ENCODE results near the gene SUN1.

The SUN1 gene

GRCh38 chr7:828793-829561 is 3.3 kb upstream of the SUN1 start:
- H3K4me1 ChIP-seq (ENCODE audit: control insufficient read depth, insufficient read depth, low read length) = peaks cover 44% of the 10 kb centered on the region
- no peak overlapping the region for H3K9ac ChIP-seq (ENCODE audit: low read length)

GRCh38 chr7:830069-830468 is 2.2 kb upstream of the SUN1 start:
- peak overlapping the region; percentile 67 for H3K9ac ChIP-seq (ENCODE audit: low read length)
- no peaks in the 10 kb centered on the region for H3K36me3 ChIP-seq (ENCODE audit: control insufficient read depth, insufficient read depth, low read length)

More at GRCh38 chr7:828793-829561, 3.3 kb upstream of the SUN1 start:
- H3K9me3 ChIP-seq (ENCODE audit: control insufficient read depth, low read length) = no peaks in the 10 kb centered on the region
- H3K36me3 ChIP-seq (ENCODE audit: control insufficient read depth, insufficient read depth, low read length) = no peaks in the 10 kb centered on the region
- H3K4me3 ChIP-seq (ENCODE audit: low read length) = no peak overlapping the region
- no peaks in the 10 kb centered on the region for H3K27me3 ChIP-seq (ENCODE audit: control insufficient read depth, insufficient read depth, low read length)

DNA sequence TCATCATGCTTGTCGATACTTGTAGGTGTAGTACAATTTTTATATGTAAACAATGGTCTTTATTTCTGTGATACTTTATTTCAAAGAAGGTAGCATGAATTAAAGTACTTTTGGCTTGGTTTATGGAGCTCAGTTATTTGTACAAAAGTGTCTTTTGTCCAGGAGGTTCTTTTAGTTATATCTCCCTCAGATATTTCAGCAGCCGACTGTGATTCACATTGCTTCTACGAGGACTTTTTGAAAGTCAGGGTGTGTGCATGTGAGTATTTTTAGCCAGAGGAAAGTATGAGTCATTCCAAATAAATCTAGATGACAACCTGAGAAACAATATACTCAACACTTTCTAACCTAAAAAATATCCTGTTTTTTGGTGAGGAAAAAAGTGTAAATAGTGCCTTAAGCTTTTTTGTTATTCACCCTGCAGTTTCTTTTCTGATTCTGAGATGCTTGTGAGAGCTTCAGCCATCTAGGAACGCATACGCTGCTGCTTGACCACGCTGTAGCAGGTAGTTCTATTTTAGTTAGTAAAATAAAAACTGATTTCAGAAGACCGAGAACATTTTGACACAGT is 595 bp upstream of the SUN1 start:
- Histone ChIP-seq H3K27me3 (ENCODE audit: control insufficient read depth, insufficient read depth, low read length) (no peaks in the 10 kb centered on the region), H3K36me3 (ENCODE audit: control insufficient read depth, insufficient read depth, low read length) (no peaks in the 10 kb centered on the region), H3K4me3 (ENCODE audit: low read length) (peak overlapping the region; percentile 16), H3K4me1 (ENCODE audit: control insufficient read depth, insufficient read depth, low read length) (peaks cover 57% of the 10 kb centered on the region), H3K9me3 (ENCODE audit: control insufficient read depth, low read length) (no peaks in the 10 kb centered on the region), H3K9ac (ENCODE audit: low read length) (peak overlapping the region; percentile 67)

More at GRCh38 chr7:830069-830468, 2.2 kb upstream of the SUN1 start:
- H3K9me3 ChIP-seq (ENCODE audit: control insufficient read depth, low read length) = no peaks in the 10 kb centered on the region
- H3K4me3 ChIP-seq (ENCODE audit: low read length) = no peak overlapping the region
- peaks cover 40% of the 10 kb centered on the region for H3K4me1 ChIP-seq (ENCODE audit: control insufficient read depth, insufficient read depth, low read length)
- H3K27me3 ChIP-seq (ENCODE audit: control insufficient read depth, insufficient read depth, low read length) = no peaks in the 10 kb centered on the region

DNA sequence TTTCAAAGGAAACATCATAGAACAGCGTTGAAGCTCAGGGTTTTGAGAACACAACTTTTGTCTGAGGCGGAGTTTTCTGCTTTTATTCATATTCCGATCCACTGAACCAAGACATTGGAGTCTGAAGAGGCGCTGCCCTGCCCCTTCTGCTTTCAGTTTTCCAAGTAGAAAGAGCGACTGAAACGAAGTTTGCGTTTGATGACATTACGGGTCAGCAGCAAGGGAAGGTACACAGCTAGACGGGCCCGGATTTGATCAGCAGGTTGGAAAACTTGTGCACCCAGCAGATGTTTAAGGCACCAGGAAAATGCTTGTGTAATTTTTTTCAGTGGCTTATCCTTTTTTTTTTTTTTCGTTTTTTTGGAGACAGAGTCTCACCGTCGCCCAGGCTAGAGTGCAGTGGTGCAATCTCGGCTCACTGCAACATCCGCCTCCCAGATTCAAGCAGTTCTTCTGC is 720 bp downstream of the SUN1 start:
- H3K4me3 ChIP-seq (ENCODE audit: low read length) = no peak overlapping the region
- H3K9ac ChIP-seq (ENCODE audit: low read length) = peak overlapping the region; percentile 67
- H3K36me3 ChIP-seq (ENCODE audit: control insufficient read depth, insufficient read depth, low read length) = no peaks in the 10 kb centered on the region
- H3K27me3 ChIP-seq (ENCODE audit: control insufficient read depth, insufficient read depth, low read length) = no peaks in the 10 kb centered on the region
- peaks cover 63% of the 10 kb centered on the region for H3K4me1 ChIP-seq (ENCODE audit: control insufficient read depth, insufficient read depth, low read length)
- H3K9me3 ChIP-seq (ENCODE audit: control insufficient read depth, low read length) = no peaks in the 10 kb centered on the region

- Histone ChIP-seq H3K4me1 (ENCODE audit: control insufficient read depth, insufficient read depth, low read length) (peaks cover 63% of the 10 kb centered on the region), H3K4me3 (ENCODE audit: low read length) (no peak overlapping the region), H3K36me3 (ENCODE audit: control insufficient read depth, insufficient read depth, low read length) (no peaks in the 10 kb centered on the region), H3K9ac (ENCODE audit: low read length) (no peak overlapping the region), H3K9me3 (ENCODE audit: control insufficient read depth, low read length) (no peaks in the 10 kb centered on the region), H3K27me3 (ENCODE audit: control insufficient read depth, insufficient read depth, low read length) (no peaks in the 10 kb centered on the region)
Measured at GRCh38 chr7:833601-834258, 1.5 kb downstream of the SUN1 start.

DNA sequence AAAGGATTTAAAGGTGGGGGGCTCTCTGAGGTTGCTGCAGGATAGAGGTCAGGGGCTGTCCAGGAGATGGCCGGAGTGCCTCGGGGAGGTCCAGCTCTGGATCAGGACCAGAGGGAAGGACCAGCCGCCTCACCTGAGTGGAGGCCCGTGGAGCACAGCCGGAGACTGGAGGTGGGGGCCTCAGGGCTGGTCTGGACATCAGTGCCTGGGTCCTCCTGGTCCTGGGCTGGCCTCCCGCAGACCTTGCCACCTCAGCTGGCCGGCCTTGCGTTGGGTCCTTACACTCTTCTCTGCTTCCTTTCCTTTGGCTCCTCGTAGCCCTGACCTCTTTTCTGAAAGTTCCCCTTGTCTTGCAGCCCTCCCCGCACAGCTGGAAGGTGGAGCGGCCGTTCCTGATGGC is 2.0 kb downstream of the SUN1 start:
- H3K27me3 ChIP-seq (ENCODE audit: control insufficient read depth, insufficient read depth, low read length) = no peaks in the 10 kb centered on the region
- H3K4me1 ChIP-seq (ENCODE audit: control insufficient read depth, insufficient read depth, low read length) = peaks cover 63% of the 10 kb centered on the region
- no peaks in the 10 kb centered on the region for H3K9me3 ChIP-seq (ENCODE audit: control insufficient read depth, low read length)
- H3K36me3 ChIP-seq (ENCODE audit: control insufficient read depth, insufficient read depth, low read length) = no peaks in the 10 kb centered on the region
- no peak overlapping the region for H3K9ac ChIP-seq (ENCODE audit: low read length)
- H3K4me3 ChIP-seq (ENCODE audit: low read length) = no peak overlapping the region

DNA sequence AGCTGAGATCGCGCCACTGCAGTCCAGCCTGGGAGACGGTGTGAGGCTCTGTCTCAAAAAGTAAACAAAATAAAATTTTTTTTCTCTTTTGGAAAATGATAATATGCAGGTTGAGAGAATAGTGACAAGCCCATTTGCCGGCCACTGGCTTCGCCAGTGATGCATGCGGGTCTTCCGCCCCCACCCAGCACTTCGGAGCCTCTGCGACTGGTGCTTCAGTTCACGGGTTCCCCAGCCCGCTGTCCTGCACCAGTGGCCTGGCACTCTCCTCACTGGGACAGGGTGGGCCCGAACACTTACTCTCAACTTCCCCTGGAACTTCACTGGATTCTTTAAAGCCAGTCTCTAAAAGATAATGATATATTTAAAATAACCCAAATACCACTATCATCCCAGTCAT is 2.7 kb downstream of the SUN1 start:
- Histone ChIP-seq H3K9ac (ENCODE audit: low read length) (no peak overlapping the region), H3K4me3 (ENCODE audit: low read length) (no peak overlapping the region), H3K36me3 (ENCODE audit: control insufficient read depth, insufficient read depth, low read length) (no peaks in the 10 kb centered on the region), H3K9me3 (ENCODE audit: control insufficient read depth, low read length) (no peaks in the 10 kb centered on the region), H3K27me3 (ENCODE audit: control insufficient read depth, insufficient read depth, low read length) (no peaks in the 10 kb centered on the region), H3K4me1 (ENCODE audit: control insufficient read depth, insufficient read depth, low read length) (peaks cover 61% of the 10 kb centered on the region)

DNA sequence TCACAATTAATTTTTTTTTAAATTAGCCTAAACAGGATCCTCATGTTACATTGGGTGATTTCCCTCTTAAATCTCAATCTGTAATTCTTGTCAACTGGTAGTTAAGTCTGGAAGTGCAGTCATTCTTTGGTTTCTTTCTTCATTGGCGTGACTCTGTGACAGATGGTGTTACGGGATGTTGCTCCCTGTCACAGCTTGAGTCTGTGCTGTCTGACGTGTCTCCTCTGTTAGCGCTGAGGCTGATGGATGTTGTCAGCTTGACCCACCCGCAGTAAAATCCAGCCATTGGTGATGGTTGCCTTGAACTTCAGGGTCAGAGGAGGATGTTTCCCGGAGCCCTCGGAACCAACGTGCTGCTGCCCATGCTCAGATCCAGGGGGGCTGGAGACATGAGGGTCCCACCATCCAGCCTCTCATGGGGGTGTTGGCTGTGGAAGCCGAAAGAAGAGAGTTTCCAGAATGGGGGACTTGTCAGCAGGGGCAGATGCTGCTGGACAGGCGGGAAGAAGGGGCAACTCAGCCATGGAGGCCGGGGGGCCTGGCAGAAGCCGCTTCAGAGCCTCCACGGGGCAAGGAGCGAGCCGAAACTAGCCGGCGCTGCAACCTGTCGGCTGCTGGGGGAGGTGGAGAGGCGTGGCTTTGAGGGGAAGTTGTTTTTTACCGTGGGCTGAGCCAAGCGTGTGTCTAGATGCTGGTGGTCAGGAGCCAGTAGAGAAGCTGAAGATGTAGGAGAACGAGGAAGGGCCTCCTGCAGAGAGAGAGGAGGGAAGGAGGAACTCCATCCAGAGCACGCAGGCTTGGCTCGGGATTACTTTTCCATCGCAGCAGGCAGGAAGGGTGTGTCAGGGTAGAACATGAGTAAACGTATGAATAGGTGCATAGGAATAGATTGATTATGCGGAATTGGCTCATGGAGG is 3.5 kb downstream of the SUN1 start:
- H3K9me3 ChIP-seq (ENCODE audit: control insufficient read depth, low read length) = no peaks in the 10 kb centered on the region
- H3K4me3 ChIP-seq (ENCODE audit: low read length) = no peak overlapping the region
- H3K9ac ChIP-seq (ENCODE audit: low read length) = peak overlapping the region; percentile 29
- H3K4me1 ChIP-seq (ENCODE audit: control insufficient read depth, insufficient read depth, low read length) = peaks cover 54% of the 10 kb centered on the region
- H3K27me3 ChIP-seq (ENCODE audit: control insufficient read depth, insufficient read depth, low read length) = no peaks in the 10 kb centered on the region
- no peaks in the 10 kb centered on the region for H3K36me3 ChIP-seq (ENCODE audit: control insufficient read depth, insufficient read depth, low read length)

- H3K9ac ChIP-seq (ENCODE audit: low read length) = peak overlapping the region; percentile 29
- H3K4me1 ChIP-seq (ENCODE audit: control insufficient read depth, insufficient read depth, low read length) = peaks cover 47% of the 10 kb centered on the region
Measured at GRCh38 chr7:836429-836828, 4.2 kb downstream of the SUN1 start.

DNA sequence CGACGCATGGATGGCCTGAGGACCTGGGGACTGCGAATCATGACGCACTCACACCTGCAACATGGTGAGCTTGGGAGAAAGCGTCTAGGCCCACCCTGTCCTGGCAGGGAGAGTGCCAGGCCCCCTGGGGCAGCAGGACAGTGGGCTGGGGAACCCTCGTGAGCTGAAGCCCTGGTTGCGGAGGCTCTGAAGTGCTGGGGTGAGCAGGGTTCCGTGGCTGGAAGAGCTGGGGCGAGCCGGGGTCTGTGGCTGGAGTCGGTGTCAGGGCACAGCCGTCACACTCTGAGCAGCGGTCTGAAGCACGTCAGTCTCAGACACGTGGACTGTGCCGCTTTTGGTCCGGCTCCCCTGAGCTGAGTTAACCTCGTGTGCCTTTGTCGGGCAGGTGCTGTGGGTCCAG is 4.7 kb downstream of the SUN1 start:
- Histone ChIP-seq H3K4me3 (ENCODE audit: low read length) (no peak overlapping the region), H3K27me3 (ENCODE audit: control insufficient read depth, insufficient read depth, low read length) (no peaks in the 10 kb centered on the region), H3K36me3 (ENCODE audit: control insufficient read depth, insufficient read depth, low read length) (peaks cover 2% of the 10 kb centered on the region), H3K9ac (ENCODE audit: low read length) (peak overlapping the region; percentile 11), H3K4me1 (ENCODE audit: control insufficient read depth, insufficient read depth, low read length) (peaks cover 44% of the 10 kb centered on the region), H3K9me3 (ENCODE audit: control insufficient read depth, low read length) (no peaks in the 10 kb centered on the region)

More at GRCh38 chr7:836429-836828, 4.2 kb downstream of the SUN1 start:
- no peak overlapping the region for H3K4me3 ChIP-seq (ENCODE audit: low read length)
- no peaks in the 10 kb centered on the region for H3K27me3 ChIP-seq (ENCODE audit: control insufficient read depth, insufficient read depth, low read length)
- no peaks in the 10 kb centered on the region for H3K36me3 ChIP-seq (ENCODE audit: control insufficient read depth, insufficient read depth, low read length)
- no peaks in the 10 kb centered on the region for H3K9me3 ChIP-seq (ENCODE audit: control insufficient read depth, low read length)

DNA sequence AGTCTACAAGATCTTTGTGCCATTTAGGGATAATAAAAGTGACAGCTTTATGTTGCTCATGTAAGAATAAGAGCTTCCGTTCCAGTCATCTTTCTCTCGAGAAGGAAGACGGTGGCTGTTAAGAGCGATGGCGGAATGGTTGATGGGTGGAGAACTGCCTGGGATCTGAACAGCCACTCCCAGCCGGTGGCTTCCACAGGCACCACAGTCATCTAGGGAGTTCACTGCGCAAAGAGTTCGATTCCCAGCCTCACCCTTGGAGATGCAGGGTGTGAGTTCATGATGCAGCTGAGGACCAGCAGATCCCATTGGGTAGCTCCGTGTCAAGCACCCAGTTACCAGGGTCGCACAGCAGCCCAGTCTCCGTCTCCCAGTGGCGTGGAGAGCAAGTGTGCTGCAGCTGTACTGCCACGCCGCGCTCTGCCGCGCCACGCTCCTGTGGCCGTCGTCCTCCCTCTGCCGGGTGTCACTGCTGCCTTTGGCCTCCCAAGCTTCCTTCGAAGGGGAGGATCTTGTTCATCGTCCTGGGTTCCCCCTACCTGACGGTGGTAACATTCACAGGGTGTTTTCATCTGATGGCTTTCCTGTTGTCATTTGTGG is 7.8 kb downstream of the SUN1 start:
- H3K4me1 ChIP-seq (ENCODE audit: control insufficient read depth, insufficient read depth, low read length) = peaks cover 22% of the 10 kb centered on the region
- no peaks in the 10 kb centered on the region for H3K27me3 ChIP-seq (ENCODE audit: control insufficient read depth, insufficient read depth, low read length)
- no peak overlapping the region for H3K9ac ChIP-seq (ENCODE audit: low read length)
- H3K36me3 ChIP-seq (ENCODE audit: control insufficient read depth, insufficient read depth, low read length) = peaks cover 11% of the 10 kb centered on the region
- no peaks in the 10 kb centered on the region for H3K9me3 ChIP-seq (ENCODE audit: control insufficient read depth, low read length)
- no peak overlapping the region for H3K4me3 ChIP-seq (ENCODE audit: low read length)
